ENCODE data around the gene WNT5A.

WNT5A gene

DNA sequence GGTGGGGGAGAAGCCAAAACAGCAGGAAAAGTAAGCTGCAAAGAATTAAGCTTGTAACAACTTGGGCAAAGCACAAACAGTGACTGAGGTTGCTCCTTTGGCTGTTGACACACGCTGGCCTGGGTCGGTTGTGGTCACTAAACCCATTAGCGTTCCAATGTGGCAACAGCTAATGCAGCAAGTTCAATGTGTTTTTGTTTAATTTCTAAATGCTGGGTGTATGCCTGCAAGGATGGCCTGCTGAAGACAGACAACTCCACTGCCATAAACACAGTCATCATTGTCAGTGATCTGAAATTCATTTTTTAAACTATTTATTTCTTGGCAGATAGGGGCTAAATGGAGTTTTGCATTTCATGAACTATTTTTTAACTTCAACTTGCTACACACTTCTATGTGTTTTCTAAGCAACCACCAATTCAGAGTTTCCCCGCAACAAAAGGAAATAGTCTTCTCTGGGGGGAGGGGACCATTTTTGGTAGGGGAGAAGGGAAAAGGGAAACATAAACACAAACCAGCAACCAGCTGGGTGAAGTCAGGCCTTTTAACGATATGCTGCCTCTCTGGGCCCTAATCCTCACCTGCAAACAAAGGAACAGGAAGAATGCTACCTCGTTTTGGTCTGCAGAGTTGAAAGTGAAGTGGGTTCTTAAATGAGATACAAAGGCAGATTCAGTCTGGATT lies 34.8 kb upstream of the WNT5A start:
- Histone ChIP-seq H3K4me3 (ENCODE audit: severe bottlenecking) (no peak overlapping the region), H3K36me3 (ENCODE audit: low read depth) (no peaks in the 10 kb centered on the region), H3K27ac (ENCODE audit: poor library complexity, severe bottlenecking) (no peak overlapping the region), H3K4me1 (ENCODE audit: insufficient read depth, poor library complexity, severe bottlenecking) (peaks cover 43% of the 10 kb centered on the region), H3K9me3 (ENCODE audit: severe bottlenecking) (no peaks in the 10 kb centered on the region), H3K27me3 (ENCODE audit: insufficient read depth, poor library complexity, severe bottlenecking) (no peaks in the 10 kb centered on the region)
- TF ChIP-seq, protein P1, sequence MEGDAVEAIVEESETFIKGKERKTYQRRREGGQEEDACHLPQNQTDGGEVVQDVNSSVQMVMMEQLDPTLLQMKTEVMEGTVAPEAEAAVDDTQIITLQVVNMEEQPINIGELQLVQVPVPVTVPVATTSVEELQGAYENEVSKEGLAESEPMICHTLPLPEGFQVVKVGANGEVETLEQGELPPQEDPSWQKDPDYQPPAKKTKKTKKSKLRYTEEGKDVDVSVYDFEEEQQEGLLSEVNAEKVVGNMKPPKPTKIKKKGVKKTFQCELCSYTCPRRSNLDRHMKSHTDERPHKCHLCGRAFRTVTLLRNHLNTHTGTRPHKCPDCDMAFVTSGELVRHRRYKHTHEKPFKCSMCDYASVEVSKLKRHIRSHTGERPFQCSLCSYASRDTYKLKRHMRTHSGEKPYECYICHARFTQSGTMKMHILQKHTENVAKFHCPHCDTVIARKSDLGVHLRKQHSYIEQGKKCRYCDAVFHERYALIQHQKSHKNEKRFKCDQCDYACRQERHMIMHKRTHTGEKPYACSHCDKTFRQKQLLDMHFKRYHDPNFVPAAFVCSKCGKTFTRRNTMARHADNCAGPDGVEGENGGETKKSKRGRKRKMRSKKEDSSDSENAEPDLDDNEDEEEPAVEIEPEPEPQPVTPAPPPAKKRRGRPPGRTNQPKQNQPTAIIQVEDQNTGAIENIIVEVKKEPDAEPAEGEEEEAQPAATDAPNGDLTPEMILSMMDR (IDR thresholded peaks at IDR 0.05; ENCODE audit: poor library complexity, severe bottlenecking) = no peak
- DNase-seq (ENCODE audit: low spot score) (no peak), ATAC-seq (ENCODE audit: low read depth) (no peak)

DNA sequence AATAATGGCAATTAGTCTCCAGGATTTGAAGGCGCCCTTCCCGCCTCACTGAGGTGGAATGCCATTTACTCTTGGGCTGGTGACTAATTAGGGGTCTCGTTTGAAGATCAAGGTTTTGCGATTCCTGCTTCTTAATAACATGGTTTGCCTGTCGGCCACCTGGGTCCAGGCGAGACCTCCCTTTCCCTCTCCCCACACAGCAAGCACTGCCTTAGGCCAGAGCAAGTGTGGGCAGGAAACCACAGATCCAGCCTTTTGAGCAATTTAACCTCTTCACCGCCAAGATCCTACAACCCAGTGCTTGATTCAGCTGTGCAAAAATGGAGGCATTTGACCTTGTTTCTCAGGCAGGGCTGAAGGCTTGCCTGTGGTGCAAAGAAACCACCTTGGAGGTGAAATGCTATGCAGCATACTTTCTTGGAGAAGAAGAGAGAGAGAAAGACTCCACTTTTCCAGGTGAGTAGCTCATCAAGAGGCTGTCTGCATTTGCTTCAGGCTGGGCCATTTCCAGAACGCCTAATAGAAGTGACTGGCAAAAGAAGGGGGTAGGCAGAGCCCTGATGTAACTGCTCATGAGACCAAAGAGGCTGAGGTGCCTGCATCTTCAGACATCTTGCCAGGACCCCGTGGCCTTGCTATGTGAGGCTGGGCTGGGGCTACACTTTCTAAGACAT lies 34.1 kb upstream of the WNT5A start:
- TF ChIP-seq, protein P1 (IDR thresholded peaks at IDR 0.05; ENCODE audit: poor library complexity, severe bottlenecking) = no peak
- no peak overlapping the region for H3K4me3 ChIP-seq (ENCODE audit: severe bottlenecking)
- no peak for ATAC-seq (ENCODE audit: low read depth)

DNA sequence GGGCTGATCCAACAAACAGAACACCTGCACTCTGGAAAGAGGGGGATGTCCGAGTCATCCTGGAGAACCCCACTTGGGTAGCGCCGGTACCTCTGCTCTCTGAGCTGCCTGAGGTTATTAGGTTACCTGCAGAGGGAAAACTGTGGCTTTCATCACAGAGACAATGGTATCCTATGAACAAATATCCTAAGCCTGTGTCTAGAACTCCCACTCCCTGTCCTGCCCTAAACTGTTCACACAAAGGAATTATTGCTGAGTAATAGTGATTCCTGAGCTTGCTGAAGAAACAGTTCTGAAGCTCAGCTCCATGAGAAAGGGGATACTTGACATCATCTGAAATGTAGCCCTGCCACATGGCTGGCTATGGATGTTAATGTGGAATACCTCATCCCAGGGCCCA lies 31.9 kb upstream of the WNT5A start:
- DNase-seq (ENCODE audit: low spot score) (no peak), ATAC-seq (ENCODE audit: low read depth) (peak; percentile 88)
- Histone ChIP-seq H3K27me3 (ENCODE audit: insufficient read depth, poor library complexity, severe bottlenecking) (no peaks in the 10 kb centered on the region), H3K9me3 (ENCODE audit: severe bottlenecking) (no peaks in the 10 kb centered on the region), H3K4me3 (ENCODE audit: severe bottlenecking) (no peak overlapping the region), H3K4me1 (ENCODE audit: insufficient read depth, poor library complexity, severe bottlenecking) (peaks cover 31% of the 10 kb centered on the region), H3K36me3 (ENCODE audit: low read depth) (no peaks in the 10 kb centered on the region), H3K27ac (ENCODE audit: poor library complexity, severe bottlenecking) (peak overlapping the region; percentile 66)
- TF ChIP-seq, protein P1 (IDR thresholded peaks at IDR 0.05; ENCODE audit: poor library complexity, severe bottlenecking) = no peak

More for the DNA sequence above, 34.1 kb upstream of the WNT5A start:
- Histone ChIP-seq H3K36me3 (ENCODE audit: low read depth) (no peaks in the 10 kb centered on the region), H3K4me1 (ENCODE audit: insufficient read depth, poor library complexity, severe bottlenecking) (peaks cover 43% of the 10 kb centered on the region), H3K27ac (ENCODE audit: poor library complexity, severe bottlenecking) (no peak overlapping the region), H3K27me3 (ENCODE audit: insufficient read depth, poor library complexity, severe bottlenecking) (no peaks in the 10 kb centered on the region), H3K9me3 (ENCODE audit: severe bottlenecking) (no peaks in the 10 kb centered on the region)
- no peak for DNase-seq (ENCODE audit: low spot score)

DNA sequence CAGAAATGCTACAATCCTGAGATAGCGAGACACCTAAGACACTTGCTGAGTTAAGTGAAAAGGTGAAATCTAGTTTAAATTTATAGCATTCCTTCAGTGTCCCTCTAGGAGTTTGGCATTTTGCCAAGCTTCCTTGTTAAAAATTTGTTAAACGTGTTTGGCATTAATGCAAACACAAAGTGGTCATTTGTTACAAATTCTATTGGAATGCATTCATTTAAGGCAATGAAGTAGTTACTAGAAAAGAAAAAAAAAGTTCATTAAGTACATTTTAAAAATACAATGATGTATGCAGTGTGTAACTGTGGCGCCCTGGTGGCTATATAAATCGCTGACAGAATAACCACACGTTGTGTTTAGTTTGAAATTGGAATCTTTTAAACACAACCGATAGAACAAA lies 31.3 kb upstream of the WNT5A start:
- H3K27me3 ChIP-seq (ENCODE audit: insufficient read depth, poor library complexity, severe bottlenecking) = no peaks in the 10 kb centered on the region
- peaks cover 30% of the 10 kb centered on the region for H3K4me1 ChIP-seq (ENCODE audit: insufficient read depth, poor library complexity, severe bottlenecking)
- TF ChIP-seq, protein P1 (IDR thresholded peaks at IDR 0.05; ENCODE audit: poor library complexity, severe bottlenecking) = no peak
- ATAC-seq (ENCODE audit: low read depth) (peak; percentile 52; the same call in 2 of the 3 replicates), DNase-seq (ENCODE audit: low spot score) (no peak)
- no peaks in the 10 kb centered on the region for H3K36me3 ChIP-seq (ENCODE audit: low read depth)
- H3K9me3 ChIP-seq (ENCODE audit: severe bottlenecking) = no peaks in the 10 kb centered on the region
- peak overlapping the region; percentile 66 for H3K27ac ChIP-seq (ENCODE audit: poor library complexity, severe bottlenecking)
- H3K4me3 ChIP-seq (ENCODE audit: severe bottlenecking) = no peak overlapping the region
